MCF 10A (cell line): Measurements from ENCODE around the gene BRMS1L. TPM values are rescaled to one million over a fixed set of nuclear protein-coding genes. Genes with fewer than 3 reads are reported as not detected.
"Not testable (repeated sequence)": the region's sequence is repeated elsewhere in the genome, so short reads cannot be mapped to it uniquely, and the experiment has no call there.

Experiments
- BruUV-seq: library from RNA; stranded (reverse); fragments of 400-500 nt; replicated peaks from 2 replicates; lab custom pipeline; 2021; lab: Mats Ljungman, UMichigan
- CTCF ChIA-PET: fragments of 300-600 bp; sonication (Branson Sonifier 250); formaldehyde crosslinking; extraction: SDS; loops from one replicate; lab custom pipeline; 2021; ENCODE audit warnings: antibody characterized with exemption, inconsistent platforms; lab: Yijun Ruan, JAX
- POLR2A ChIA-PET: fragments of 300-600, 350-650 bp; sonication (Branson Sonifier 250); formaldehyde crosslinking; extraction: SDS; loops from one replicate; lab custom pipeline; 2020; ENCODE audit warnings: antibody characterized with exemption, inconsistent platforms; lab: Yijun Ruan, JAX
- DNase-seq: peaks from one replicate; pipeline ENCODE4 v3.0.0-alpha.2; 2018; ENCODE audit not compliant: unreplicated experiment
- H3K27ac Mint-ChIP-seq: one replicate; pipeline ENCODE4 v1.8.0; 2022; ENCODE audit warnings: mild to moderate bottlenecking, low read depth, mixed read lengths; ENCODE audit not compliant: unreplicated experiment
- H3K27me3 Mint-ChIP-seq: one replicate; pipeline ENCODE4 v1.8.0; 2022; ENCODE audit warnings: mixed read lengths; ENCODE audit not compliant: insufficient read depth, unreplicated experiment
- H3K36me3 Mint-ChIP-seq: one replicate; pipeline ENCODE4 v1.8.0; 2022; ENCODE audit warnings: mild to moderate bottlenecking, moderate library complexity, mixed read lengths; ENCODE audit not compliant: insufficient read depth, unreplicated experiment
- H3K4me1 Mint-ChIP-seq: one replicate; pipeline ENCODE4 v1.8.0; 2022; ENCODE audit warnings: mixed read lengths; ENCODE audit not compliant: insufficient read depth, unreplicated experiment
- H3K4me3 Mint-ChIP-seq: one replicate; pipeline ENCODE4 v1.8.0; 2022; ENCODE audit warnings: mild to moderate bottlenecking, moderate library complexity, mixed read lengths; ENCODE audit not compliant: unreplicated experiment
- H3K9me3 Mint-ChIP-seq: one replicate; pipeline ENCODE4 v1.8.0; 2022; ENCODE audit warnings: mixed read lengths; ENCODE audit not compliant: unreplicated experiment
- CTCF ChIP-seq: fragments of 200-600 bp; IDR thresholded peaks from one replicate; pipeline ENCODE4 v1.8.0; 2022; ENCODE audit warnings: antibody characterized with exemption, mild to moderate bottlenecking; ENCODE audit not compliant: unreplicated experiment
- intact Hi-C: fragments of 100-400 bp; cut with micrococcal nuclease; formaldehyde crosslinking; loops from 2 replicates; pipeline ENCODE4 v1.14.1; 2022
- total RNA-seq: library from RNA; stranded (reverse); gene quantifications from 2 replicates; pipeline ENCODE4 v1.2.3, GENCODE V29; 2022

The BRMS1L gene
- total RNA-seq, 1 experiment from 2014 or later = 10.8 TPM

- H3K9me3 Mint-ChIP-seq = no peaks in the 10 kb centered on the region
- TF ChIP-seq CTCF = peak; percentile 57
- ChIA-PET POLR2A (interaction anchor here (0.7 to 4.6 kb wide), 7 partner anchors 8 to 1053 kb away, joined by 3 to 33 read pairs (median 4); partner anchors contain the start of genes RALGAPA1 and SRP54), CTCF (interaction anchor here (0.6 to 3.9 kb wide), 16 partner anchors 10 to 290 kb away, joined by 3 to 29 read pairs (median 3); partner anchors contain the start of gene RALGAPA1)
- H3K4me3 Mint-ChIP-seq = no peak overlapping the region
- peak; percentile 59 for DNase-seq
- H3K4me1 Mint-ChIP-seq = peaks cover 22% of the 10 kb centered on the region
- no peaks in the 10 kb centered on the region for H3K36me3 Mint-ChIP-seq
- H3K27ac Mint-ChIP-seq = no peak overlapping the region
- BruUV-seq = no TSS peak
- intact Hi-C loops = no loop called here
- no peaks in the 10 kb centered on the region for H3K27me3 Mint-ChIP-seq
Observed at GRCh38 chr14:35821564-35822411, 4.3 kb upstream of the BRMS1L start.

DNA sequence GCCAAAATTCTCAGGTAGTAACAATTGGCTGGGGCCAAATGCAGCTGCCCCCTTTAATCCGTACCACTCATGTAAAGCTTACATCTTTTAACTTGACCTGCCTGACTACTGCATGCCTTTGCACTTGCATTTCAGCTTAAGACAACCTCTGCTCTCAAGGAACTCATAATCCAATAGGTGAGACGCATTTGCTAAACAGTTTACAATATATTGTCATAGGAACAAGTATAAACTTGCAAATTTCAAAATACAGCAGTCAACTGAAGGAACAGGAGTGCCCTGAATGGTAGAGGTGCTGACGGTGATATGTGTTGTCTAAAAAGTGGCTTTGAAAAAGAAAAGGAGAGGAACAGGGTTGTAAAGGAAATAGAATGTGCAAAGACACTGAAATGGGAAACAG, 3.6 kb upstream of the BRMS1L start:
- POLR2A ChIA-PET = interaction anchor here (0.7 to 4.6 kb wide), 8 partner anchors 8 to 1052 kb away, joined by 3 to 33 read pairs (median 4); partner anchors contain the start of genes RALGAPA1 and SRP54
- CTCF ChIA-PET = interaction anchor here (0.6 to 3.9 kb wide), 15 partner anchors 11 to 1946 kb away, joined by 3 to 29 read pairs (median 3); partner anchors contain the start of gene RALGAPA1
- no TSS peak for BruUV-seq

DNA sequence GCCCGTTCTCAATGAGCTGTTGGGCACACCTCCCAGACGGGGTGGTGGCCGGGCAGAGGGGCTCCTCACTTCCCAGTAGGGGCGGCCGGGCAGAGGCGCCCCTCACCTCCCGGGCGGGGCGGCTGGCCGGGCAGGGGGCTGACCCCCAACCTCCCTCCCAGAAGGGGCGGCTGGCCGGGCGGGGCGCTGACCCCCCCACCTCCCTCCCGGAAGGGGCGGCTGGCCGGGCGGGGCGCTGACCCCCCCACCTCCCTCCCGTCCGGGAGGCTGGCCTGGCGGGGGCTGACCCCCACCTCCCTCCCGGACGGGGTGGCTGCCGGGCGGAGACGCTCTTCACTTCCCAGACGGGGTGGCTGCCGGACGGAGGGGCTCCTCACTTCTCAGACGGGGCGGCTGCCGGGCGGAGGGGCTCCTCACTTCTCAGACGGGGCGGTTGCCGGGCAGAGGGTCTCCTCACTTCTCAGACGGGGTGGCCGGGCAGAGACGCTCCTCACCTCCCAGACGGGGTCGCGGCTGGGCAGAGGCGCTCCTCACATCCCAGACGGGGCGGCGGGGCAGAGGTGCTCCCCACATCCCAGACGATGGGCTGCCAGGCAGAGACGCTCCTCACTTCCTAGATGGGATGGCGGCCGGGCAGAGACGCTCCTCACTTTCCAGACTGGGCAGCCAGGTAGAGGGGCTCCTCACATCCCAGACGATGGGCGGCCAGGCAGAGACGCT, 1.5 kb upstream of the BRMS1L start:
- not testable (repeated sequence) for H3K27ac Mint-ChIP-seq, H3K9me3 Mint-ChIP-seq, H3K27me3 Mint-ChIP-seq, BruUV-seq, DNase-seq, H3K36me3 Mint-ChIP-seq
- CTCF ChIA-PET = interaction anchor here (1.9 to 2.1 kb wide), 2 partner anchors 8 to 10 kb away, joined by 9 to 14 read pairs; no protein-coding TSS in a partner anchor
- peaks cover 34% of the 10 kb centered on the region for H3K4me1 Mint-ChIP-seq
- intact Hi-C loops = loop anchor here (5.0 kb wide), 1 partner anchor 53 kb away; no protein-coding TSS in a partner anchor
- H3K4me3 Mint-ChIP-seq = peak overlapping the region; percentile 85
- POLR2A ChIA-PET = interaction anchor here (0.6 to 2.2 kb wide), 3 partner anchors 7 to 133 kb away, joined by 4 to 9 read pairs (median 7); no protein-coding TSS in a partner anchor

More for the DNA sequence above, 3.6 kb upstream of the BRMS1L start:
- Mint-ChIP-seq H3K4me3 (no peak overlapping the region), H3K9me3 (no peaks in the 10 kb centered on the region), H3K27ac (peak overlapping the region; percentile 22), H3K4me1 (peaks cover 22% of the 10 kb centered on the region), H3K36me3 (no peaks in the 10 kb centered on the region), H3K27me3 (no peaks in the 10 kb centered on the region)
- DNase-seq = no peak
- intact Hi-C loops = no loop called here
- TF ChIP-seq CTCF = no peak

GRCh38 chr14:35825968-35826217, 245 bp upstream of the BRMS1L start:
- Mint-ChIP-seq H3K27ac (peak overlapping the region; percentile 66), H3K9me3 (no peaks in the 10 kb centered on the region), H3K36me3 (no peaks in the 10 kb centered on the region), H3K27me3 (no peaks in the 10 kb centered on the region), H3K4me3 (peak overlapping the region; percentile 85), H3K4me1 (peaks cover 34% of the 10 kb centered on the region)
- DNase-seq = no peak
- POLR2A ChIA-PET = interaction anchor here (0.6 to 3.5 kb wide), 17 partner anchors 9 to 1342 kb away, joined by 3 to 28 read pairs (median 3); partner anchors contain the start of genes MBIP, PSMA6 and RALGAPA1
- TF ChIP-seq CTCF = no peak
- CTCF ChIA-PET = interaction anchor here (0.5 to 2.1 kb wide), 3 partner anchors 9 to 1500 kb away, joined by 4 to 14 read pairs (median 9); no protein-coding TSS in a partner anchor
- no TSS peak for BruUV-seq
- intact Hi-C loops = loop anchor here (5.0 kb wide), 1 partner anchor 51 kb away; no protein-coding TSS in a partner anchor
